HG03439 (cell line): ENCODE results near the gene SPECC1L.

Experiments
- ATAC-seq: cut with Tn5 transposase; IDR thresholded peaks from one replicate; pipeline ENCODE4 v1.9.1; 2021; ENCODE audit warnings: mild to moderate bottlenecking, moderate library complexity; ENCODE audit not compliant: unreplicated experiment

SPECC1L gene

DNA sequence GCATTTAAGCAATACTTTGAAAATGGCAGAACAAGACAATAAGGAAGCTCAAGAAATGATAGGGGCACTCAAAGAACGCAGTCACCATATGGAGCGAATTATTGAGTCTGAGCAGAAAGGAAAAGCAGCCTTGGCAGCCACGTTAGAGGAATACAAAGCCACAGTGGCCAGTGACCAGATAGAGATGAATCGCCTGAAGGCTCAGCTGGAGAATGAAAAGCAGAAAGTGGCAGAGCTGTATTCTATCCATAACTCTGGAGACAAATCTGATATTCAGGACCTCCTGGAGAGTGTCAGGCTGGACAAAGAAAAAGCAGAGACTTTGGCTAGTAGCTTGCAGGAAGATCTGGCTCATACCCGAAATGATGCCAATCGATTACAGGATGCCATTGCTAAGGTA lies 51.9 kb downstream of the SPECC1L start:
- no peak for ATAC-seq

DNA sequence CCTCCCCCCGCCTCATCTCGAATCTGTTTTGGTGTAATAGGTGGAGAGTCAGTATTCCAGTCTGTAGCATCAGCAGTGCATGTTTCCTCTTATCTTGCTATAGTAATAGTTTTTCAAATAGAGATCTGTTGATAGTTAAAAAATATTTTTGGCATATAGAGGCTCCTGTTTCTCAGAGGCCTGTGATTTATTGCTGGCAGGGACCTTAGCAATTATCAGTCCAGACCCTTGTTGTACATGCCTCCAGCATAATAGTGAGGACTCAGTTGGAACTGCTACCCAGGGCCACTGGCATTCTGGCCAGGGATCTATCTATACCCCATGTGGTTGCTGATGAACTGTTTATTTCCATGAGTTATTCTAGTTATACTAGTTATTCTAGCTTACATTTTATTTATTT lies 52.6 kb downstream of the SPECC1L start:
- no peak for ATAC-seq

DNA sequence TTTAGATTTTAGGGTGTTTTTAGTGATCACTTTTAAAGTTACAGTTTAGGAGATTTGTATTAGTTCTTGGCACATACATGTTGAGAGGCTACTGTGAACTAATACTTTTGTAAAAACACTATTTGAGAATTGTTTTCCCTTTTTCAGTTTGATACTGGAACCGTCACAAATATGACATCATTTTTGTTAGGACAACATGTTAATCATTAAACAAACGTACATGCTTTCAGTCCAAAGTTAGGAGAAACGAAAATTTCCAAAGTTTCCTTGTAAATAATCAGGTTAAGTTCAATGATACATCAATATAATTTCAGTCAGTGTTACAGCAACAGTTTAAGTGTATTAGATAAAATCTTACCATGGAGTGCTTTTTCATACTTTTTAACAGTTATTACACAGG lies 53.1 kb downstream of the SPECC1L start:
- no peak for ATAC-seq

DNA sequence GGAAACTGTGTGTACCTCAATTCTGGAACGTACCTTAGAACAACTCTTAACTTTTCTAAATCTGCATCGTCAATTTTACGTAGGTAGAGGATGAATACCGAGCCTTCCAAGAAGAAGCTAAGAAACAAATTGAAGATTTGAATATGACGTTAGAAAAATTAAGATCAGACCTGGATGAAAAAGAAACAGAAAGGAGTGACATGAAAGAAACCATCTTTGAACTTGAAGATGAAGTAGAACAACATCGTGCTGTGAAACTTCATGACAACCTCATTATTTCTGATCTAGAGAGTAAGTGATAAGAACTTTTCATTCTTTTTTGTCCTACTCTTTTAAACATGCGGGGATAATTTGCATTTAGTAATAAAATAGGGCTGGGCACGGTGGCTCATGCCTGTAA lies 53.5 kb downstream of the SPECC1L start:
- ATAC-seq = no peak

DNA sequence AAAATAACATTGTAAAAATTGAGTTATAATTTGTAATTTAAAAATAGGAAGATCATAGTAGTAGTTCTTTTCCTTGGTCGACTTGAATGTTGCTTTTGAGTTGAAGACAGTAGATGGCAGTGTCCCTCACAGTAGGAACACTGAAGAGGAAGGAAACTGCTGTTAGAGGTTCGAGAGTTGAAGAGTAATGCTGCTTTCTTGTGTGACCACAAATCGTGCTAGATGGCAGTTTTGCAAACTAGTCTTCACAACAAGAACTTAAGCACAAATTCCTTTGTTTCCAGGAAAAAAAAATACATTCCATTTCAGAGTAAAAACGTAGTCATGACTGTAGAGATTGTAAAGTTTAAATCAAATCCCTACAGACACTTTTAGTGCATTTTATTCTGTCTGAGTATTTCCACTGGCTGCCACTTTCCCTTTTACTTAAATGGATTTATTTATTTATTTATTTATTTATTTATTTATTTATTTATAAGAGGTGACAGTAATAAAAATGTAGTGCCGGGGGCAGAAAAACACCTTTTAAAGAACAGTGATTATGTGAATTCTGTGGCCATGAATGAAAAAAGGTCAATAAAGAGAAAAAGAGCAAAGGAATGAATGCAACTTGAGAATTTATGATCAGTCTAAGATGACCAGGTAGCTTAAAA lies 54.6 kb downstream of the SPECC1L start:
- no peak for ATAC-seq

DNA sequence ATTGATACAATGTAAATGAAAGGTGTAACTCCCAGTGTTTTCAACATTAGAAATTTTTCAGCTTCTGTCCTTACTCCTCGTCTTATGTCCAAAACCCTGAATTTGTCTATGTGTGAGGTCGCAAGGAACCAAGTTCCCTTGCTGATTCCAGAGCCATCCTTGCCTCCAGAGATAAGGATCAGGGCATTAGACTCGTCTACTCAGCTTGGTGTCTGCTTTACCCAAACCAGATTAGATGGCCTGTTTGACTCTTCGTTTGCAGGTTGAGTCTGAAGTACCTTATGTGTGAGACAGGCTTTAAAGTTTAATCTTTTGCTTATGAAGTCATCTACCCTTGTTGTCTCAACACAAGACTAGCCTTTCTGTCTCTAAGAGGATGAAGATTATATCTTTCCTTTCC lies 55.6 kb downstream of the SPECC1L start:
- no peak for ATAC-seq

DNA sequence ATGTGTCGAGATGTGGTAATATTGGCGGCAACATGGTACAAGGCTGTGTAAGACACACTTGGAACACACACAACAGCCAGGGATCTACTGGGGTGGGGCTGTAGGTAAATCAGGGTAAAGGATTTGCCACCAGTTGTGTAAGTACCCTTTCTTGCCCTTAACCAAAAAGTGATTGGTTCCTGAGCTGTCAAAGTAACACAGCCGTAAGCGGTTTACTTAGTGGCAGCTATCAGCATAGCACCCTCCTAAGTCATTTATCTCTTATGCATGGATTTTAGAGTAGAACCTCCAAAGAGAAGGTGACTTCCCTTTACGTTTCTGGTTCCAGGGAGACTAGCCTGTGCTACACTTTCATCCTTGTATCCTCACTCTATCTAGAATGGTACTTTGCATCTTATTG lies 57.2 kb downstream of the SPECC1L start:
- ATAC-seq = no peak

DNA sequence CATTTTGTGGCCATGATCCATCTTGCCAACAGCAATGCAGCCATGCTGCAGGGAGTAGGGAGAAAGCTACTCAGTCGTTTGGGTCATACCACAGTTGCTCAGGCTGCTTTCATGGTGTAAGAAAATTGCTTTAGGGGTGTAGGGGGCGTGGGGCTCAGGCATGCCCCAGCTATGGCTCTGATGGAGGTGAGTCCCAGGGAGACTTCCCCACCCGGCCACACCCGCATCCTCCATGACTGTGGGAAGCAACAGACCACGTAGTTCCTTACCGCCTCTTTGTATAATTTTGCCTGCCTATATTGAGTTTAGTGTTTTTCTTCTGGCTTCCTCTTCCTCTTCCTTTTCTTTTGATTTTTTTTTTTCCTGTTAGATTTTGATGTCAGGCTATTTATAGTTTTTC lies 58.8 kb downstream of the SPECC1L start:
- ATAC-seq = no peak

DNA sequence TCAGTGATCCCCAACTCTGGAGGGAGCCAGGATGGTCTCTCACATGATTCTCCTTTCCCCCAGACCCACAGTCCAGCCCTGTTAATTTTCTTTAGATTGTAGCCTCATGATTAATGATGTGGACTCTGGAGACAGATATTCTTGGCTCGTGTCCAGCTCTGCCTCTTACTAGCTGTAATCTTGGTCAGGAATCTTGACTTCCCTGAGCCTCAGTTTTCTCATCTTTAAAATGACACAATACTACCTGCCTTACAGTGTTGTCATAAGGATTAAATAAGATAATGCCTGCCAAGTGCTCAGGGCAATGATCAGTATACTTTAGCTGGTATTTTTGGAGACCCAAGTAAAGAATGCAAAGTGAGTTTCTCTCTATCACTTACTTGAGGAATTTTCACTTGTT lies 60.0 kb downstream of the SPECC1L start:
- no peak for ATAC-seq

DNA sequence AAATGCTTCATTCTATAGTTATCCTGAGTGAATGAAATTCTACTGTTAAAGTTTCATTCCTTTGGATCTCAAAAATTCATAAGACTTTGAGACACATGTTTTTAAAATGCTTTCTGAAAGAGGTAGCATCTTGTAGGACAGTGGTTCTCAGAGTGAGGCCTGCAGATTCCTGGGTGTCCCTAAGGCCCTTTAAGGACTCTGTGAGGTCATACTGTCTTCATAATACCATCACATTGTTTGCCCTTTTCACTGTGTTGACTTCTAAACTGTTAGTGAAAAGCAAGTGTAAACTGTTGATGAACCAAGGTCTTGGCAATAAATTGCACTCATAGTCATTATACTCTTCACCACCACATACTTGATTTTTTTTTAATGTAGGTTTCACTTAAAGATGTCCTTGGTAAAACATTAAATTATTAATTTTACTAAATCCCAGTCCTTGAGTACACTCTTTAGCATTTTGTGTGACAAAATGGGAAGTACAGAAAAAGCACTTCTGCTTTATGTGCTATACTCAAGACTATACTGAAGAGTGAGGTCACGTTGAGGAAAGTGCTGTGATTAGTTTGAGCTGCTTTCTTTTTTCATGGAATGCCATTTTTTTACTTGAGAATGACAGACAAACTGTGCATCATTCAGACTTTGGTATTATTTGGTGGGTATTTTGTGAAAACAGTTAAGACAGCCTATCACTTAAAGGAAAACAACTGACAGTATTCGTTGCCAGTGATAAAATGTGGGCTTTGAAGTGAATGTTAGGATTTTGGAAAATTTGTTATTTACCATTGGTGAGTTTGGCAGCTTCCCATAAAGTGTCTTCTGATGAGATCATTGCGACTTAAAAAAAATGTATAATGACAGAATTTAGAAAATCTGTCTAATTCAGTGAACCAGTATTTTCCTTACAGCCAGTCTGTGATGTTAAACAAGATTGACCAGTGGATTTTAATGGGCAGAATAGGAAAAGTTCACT lies 61.1 kb downstream of the SPECC1L start:
- ATAC-seq = no peak

DNA sequence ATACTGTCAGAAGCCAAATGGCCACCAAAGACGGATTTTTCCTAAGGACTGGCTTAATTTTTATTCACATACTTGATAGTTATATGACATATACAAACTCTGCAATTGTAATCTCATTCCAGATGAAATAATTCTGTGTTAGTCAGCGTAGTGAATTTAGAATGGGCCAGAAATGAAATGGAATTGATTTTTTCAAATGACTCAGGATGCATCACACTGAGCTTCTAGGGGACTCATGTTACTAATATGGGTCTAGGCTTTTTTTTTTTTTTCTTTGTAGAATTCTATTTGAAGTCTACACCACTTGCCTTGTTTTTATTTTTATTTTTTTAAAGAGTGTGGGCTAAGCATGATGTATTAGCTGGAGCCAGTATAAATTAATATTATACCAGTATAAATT lies 62.7 kb downstream of the SPECC1L start:
- no peak for ATAC-seq

DNA sequence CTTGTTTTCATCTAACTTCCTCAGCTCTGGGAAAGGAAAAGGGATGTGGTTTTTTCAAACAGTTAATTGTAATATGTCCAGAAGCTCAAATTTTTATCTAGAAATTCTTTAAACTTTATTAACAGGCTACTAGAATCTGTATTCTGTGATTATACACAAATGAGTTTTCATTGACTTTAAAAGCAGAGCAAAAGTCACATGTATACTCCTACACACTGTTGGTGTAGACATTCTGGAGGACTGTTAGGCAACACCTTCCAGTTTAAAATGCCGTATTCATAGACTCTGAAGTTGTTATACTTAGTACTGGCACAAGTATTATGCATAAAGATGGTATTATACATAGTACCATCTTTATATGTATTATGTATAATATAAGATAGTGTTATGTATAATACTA lies 64.9 kb downstream of the SPECC1L start:
- ATAC-seq = no peak

DNA sequence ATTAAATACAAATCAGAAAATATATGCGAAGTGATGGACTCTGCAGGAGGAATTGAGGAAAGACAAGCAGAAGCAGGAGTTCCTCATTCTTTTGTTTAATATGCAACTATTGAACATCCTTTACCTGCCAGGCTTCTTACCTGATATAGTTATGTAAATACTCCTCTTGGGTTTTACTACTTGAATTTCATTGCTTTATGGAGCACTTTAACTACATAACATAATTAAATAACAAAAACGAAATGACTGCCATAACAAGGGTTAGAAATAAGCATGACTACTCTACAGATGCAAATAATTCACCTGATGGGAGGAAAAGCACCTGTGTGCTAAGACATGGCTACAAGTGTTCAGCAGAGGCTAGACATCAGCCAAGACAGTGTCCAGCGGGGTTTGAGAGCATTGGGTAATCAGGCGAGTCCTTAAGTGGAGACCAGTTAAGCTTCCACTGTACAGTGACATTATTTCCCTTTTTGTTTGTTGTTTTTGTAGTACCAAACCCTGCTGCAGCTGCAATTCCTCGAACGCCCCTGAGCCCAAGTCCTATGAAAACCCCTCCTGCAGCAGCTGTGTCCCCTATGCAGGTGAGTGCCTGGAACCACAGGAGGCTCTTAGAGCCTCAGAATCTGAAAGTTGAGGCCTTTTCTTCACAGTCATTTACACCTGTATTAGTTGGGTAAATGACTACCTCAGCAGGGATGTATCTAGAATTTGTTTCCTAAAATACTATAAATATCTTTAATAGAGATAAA lies 67.4 kb downstream of the SPECC1L start:
- no peak for ATAC-seq

DNA sequence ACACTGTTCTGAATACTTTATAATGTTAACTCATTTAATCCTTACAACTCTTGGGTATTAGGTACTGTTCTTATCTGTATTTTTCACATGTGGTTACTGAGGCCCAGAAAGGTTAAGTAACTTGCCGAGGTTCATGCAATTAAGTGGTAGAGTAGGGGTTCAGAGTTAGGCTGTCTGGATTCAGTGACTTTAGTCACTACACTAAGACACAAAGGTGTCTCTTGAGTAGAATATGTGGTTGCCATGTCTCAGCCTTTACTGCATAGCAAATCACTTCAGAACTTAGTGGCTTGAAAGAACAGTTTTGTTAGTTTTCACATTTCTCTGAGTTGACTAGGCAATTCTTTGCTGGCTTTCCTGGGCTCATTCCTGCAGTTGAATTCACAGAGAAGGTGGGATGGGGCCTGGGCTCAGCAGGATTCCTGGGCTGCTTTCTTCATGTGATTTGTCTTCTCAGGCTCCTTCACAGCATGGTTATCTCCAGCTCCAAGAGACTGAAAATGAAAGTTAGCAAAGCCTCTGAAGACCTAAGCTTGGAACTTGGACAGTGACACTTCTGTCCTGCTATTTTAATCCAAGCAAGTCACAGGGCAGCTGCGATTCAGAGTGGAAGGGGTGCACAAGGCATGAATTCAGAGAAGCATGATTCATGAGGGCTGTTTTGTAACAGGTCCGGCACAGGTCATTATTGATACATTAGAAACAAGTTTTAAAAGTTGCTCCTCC lies 68.3 kb downstream of the SPECC1L start:
- ATAC-seq = no peak

DNA sequence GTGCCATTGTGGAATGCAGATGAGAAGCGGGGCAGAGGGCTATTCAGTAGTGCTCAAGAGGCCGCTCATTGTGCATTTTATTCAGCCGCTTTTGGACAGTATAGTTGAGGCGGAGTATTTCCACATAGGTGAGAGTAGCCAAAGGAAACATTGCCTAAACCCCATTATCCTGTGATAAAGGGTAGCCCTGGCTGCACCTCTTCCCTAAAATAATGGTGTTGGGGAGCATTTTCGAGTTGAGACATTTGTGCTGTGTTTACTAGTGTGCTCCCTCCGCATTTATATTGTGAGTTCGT lies 68.8 kb downstream of the SPECC1L start:
- no peak for ATAC-seq

DNA sequence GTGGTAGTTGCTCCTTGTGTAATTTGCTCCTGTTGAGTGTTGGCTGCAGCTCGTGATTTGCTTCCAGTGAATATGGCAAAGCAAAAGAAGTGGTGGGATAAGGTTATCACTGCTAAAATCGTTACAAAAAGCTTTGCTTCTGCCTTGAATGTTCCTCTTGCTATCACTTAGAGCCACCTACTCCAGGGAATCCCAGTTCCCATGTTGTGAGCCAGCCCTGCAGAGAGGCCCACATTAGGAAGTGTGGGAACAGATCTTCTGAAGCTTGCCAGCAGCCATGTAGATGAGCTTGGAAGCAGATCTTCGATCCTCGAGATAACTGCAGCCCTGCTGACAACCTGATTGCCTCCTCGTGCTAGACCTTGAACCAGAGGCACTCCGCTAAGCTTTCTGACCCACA lies 71.0 kb downstream of the SPECC1L start:
- no peak for ATAC-seq

DNA sequence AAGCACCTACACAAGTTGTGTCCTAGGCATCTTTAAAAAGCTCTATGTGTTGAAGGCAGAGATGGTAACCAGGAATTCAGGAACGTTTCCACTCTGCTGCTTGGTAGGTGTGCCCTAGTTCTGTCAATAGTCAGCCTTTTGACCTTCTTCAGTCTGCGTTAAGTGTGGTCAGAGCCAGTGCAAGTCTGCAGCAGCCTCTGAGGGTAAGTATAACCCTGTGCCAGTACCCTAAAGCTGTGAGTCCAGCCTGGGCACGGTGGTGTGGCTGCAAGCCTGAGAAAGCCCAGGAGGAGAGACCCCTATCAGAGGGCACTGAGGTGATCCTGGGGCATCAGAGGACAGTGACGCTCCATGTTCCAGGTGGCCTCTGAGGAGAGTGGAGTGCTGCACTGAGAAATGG lies 80.0 kb downstream of the SPECC1L start:
- no peak for ATAC-seq

DNA sequence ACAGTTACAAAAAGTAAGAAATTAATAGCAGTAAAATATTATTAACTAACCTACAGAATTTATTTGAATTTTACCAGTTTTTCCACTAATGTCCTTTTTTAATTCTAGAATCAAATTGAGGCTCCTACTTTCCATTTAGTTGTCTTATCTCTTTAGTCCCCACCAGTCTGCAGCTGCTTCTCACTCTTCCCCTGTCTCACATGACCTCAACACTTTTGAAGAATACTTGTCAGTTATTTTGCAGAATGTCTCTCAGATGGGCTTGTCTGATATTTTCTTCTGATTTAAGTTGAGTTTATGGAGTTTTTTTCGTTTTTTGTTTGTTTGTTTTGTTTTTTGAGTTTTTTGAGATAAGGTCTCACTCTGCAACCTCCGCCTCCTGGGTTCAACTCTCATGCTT lies 82.5 kb downstream of the SPECC1L start:
- ATAC-seq = no peak

DNA sequence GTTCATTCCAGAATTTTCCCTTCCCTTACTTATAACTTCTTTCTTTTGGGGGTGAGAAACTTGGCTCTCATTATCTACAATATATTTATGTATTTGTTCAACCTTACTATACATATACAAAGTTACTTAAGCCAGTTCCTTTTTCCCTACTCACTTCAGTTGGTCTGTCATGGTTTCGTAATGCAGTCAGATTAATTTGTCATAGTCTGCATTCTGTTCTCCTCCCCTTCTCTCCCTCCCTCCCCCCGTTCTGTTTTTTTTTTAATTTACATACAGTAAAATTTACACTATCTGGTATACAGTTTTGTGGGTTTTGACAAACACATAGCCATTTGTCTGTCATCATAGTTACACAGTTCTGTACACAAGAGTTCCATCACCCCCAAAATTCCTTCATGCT lies 84.9 kb downstream of the SPECC1L start:
- no peak for ATAC-seq

DNA sequence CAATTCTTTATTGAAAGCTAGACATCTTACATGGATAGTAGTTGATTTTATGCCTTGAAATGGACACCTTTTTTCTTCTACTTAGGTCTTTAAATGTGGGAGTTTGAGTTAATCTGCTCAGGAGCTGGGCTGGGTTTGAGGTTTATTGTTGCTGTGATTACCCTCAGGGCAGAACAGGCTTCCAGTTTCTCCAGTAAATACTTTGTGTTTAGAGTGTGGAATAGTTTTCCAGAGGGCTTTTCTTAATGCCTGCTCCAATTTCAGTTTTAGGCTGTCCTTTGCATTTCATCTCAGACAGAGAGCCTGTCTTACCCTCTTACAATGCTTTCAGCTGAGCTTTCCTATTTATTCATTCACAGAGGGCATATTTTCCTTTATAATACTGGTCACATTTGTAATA lies 86.9 kb downstream of the SPECC1L start:
- no peak for ATAC-seq

DNA sequence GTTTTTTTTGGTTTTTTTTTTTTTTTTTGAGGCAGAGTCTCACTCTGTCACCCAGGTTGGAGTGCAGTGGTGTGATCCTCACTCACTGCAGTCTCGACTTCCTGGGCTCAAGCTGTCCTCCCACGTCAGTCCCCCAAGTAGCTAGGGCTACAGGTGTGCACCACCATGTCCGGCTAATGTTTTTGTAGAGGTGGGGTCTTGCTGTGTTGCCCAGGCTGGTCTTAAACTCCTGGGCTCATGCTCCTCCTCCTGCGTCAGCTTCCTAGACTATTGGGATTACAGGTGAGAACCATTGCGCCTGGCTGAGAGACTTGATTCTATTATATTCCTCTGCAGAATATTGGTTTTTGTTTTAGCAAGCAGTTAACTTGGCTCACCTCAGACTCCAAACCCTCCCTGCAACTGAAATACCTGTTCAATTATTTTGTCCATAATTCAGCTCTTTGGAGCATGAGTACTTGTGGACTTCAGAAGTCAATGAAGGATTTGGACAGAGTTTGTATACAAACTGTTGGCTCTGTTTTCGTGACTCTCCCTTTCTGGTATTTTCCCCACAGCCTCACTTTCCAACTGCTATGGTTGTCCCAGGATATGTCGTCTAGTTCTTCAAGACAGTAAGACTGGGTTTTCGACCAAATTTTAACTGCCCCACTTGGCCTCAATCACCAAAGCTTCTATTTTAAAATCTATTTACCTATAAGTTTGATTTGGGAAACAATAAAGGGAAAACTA lies 87.6 kb downstream of the SPECC1L start:
- ATAC-seq = no peak
